A549 (cell line): ENCODE results near the gene YPEL4. TPM values are rescaled to one million over a fixed set of nuclear protein-coding genes. Genes with fewer than 3 reads are reported as not detected.

ENCODE experiments used
- ATAC-seq, 2 experiments: fragments of 200-7000 bp in 1 of 2; fragments of >200 bp in 1 of 2; cut with Nextera tagmentation in 1 of 2; cut with Tn5 transposase in 1 of 2; 3 replicates each; pipeline versions ENCODE4 v1.8.0 to v1.9.1; 2018 to 2020; ENCODE audit warnings: mild to moderate bottlenecking in 1 of 2, moderate library complexity in 1 of 2
- CTCF ChIA-PET: fragments of 300-600 bp; sonication (Branson Sonifier 250); formaldehyde crosslinking; extraction: SDS; loops from one replicate; lab custom pipeline; 2021; ENCODE audit warnings: antibody characterized with exemption, inconsistent platforms; lab: Yijun Ruan, JAX
- POLR2A ChIA-PET: fragments of 350-600 bp; formaldehyde crosslinking; extraction: SDS; loops from one replicate; lab custom pipeline; 2021; ENCODE audit warnings: antibody characterized with exemption, inconsistent platforms; lab: Yijun Ruan, JAX
- DNase-seq, 2 experiments: peaks; one replicate each; pipeline versions ENCODE4 v3.0.0 to v3.0.0-alpha.2; 2011 to 2016; ENCODE audit warnings: low read depth in 1 of 2, low spot score in 1 of 2
- FAIRE-seq: peaks from 2 replicates; lab custom pipeline; 2011; peaks lifted over from hg19 to GRCh38; lab: Jason Lieb, UNC
- H3K27ac ChIP-seq, 2 experiments: fragments of >200 bp; sonication (Bioruptor Twin); formaldehyde crosslinking; 3 replicates each; pipeline ENCODE4 v1.5.1; 2016 to 2017
- H3K4me1 ChIP-seq: fragments of >200 bp; sonication (Bioruptor Twin); formaldehyde crosslinking; 3 replicates; pipeline ENCODE4 v1.6.1; 2016
- H3K4me2 ChIP-seq: fragments of >200 bp; sonication (Bioruptor Twin); formaldehyde crosslinking; 3 replicates; pipeline ENCODE4 v1.6.1; 2016
- H3K4me3 ChIP-seq: fragments of >200 bp; sonication (Bioruptor Twin); formaldehyde crosslinking; 3 replicates; pipeline ENCODE4 v1.5.1; 2016
- H3K9me3 ChIP-seq: fragments of >200 bp; sonication (Bioruptor Twin); formaldehyde crosslinking; 3 replicates; pipeline ENCODE4 v1.6.1; 2016
- ATOH8 ChIP-seq: fragments of 250-450 bp; sonication (Bioruptor Pico); IDR thresholded peaks from 2 replicates; pipeline ENCODE4 v1.5.0; 2020; ENCODE audit warnings: low read depth, mild to moderate bottlenecking, moderate library complexity
- BCL3 ChIP-seq: fragments of >200 bp; sonication (Bioruptor Twin); formaldehyde crosslinking; IDR thresholded peaks from 3 replicates; pipeline ENCODE4 v1.6.1; 2016
- CHD2 ChIP-seq: fragments of 150-350 bp; IDR thresholded peaks from 2 replicates; pipeline ENCODE4 v1.6.1; 2014; ENCODE audit warnings: low read length; ENCODE audit not compliant: partially characterized antibody
- CHD4 ChIP-seq: fragments of 200-600 bp; sonication (generic); IDR thresholded peaks from 2 replicates; pipeline ENCODE4 v1.6.1; 2016; ENCODE audit warnings: antibody characterized with exemption, mild to moderate bottlenecking, borderline replicate concordance
- CTCF ChIP-seq: fragments of >200 bp; sonication (Bioruptor Twin); formaldehyde crosslinking; IDR thresholded peaks from 3 replicates; pipeline ENCODE4 v1.5.1; 2016
- EHF ChIP-seq: fragments of 250-450 bp; sonication (Bioruptor Pico); IDR thresholded peaks from 2 replicates; pipeline ENCODE4 v1.5.0; 2020; ENCODE audit warnings: mild to moderate bottlenecking
- EP300 ChIP-seq, 2 experiments: fragments of >200 bp; sonication (Bioruptor Twin); formaldehyde crosslinking; IDR thresholded peaks; 2 replicates in 1 of 2; 3 replicates in 1 of 2; pipeline ENCODE4 v1.6.1; 2016 to 2017
- ESRRA ChIP-seq: fragments of 150-350 bp; IDR thresholded peaks from 2 replicates; pipeline ENCODE4 v1.6.1; 2014; ENCODE audit warnings: mild to moderate bottlenecking, low read length, borderline replicate concordance
- GATA3 ChIP-seq: IDR thresholded peaks from 2 replicates; pipeline ENCODE4 v1.6.1; 2012; ENCODE audit warnings: borderline replicate concordance
- HDAC2 ChIP-seq: fragments of 200-600 bp; sonication (generic); IDR thresholded peaks from 2 replicates; pipeline ENCODE4 v1.6.1; 2016
- HOXB13 ChIP-seq: fragments of 250-450 bp; sonication (Bioruptor Pico); IDR thresholded peaks from 2 replicates; pipeline ENCODE4 v1.5.0; 2020; ENCODE audit warnings: low read depth, mild to moderate bottlenecking, moderate library complexity
- KDM5A ChIP-seq: fragments of 200-600 bp; sonication (generic); IDR thresholded peaks from 2 replicates; pipeline ENCODE4 v1.6.1; 2016; ENCODE audit warnings: antibody characterized with exemption, mild to moderate bottlenecking
- MAFK ChIP-seq: fragments of 450-650 bp; IDR thresholded peaks from 2 replicates; pipeline ENCODE4 v1.6.1; 2014; ENCODE audit not compliant: partially characterized antibody
- MAZ ChIP-seq: fragments of 150-350 bp; IDR thresholded peaks from 2 replicates; pipeline ENCODE4 v1.6.1; 2014; ENCODE audit warnings: antibody characterized with exemption, low read depth, low read length, borderline replicate concordance
- NFE2L2 ChIP-seq: fragments of 150-350 bp; conservative IDR thresholded peaks from 2 replicates; pipeline ENCODE4 v1.6.1; 2014; ENCODE audit warnings: low read length
- PHF8 ChIP-seq: fragments of 200-600 bp; sonication (generic); IDR thresholded peaks from 2 replicates; pipeline ENCODE4 v1.6.1; 2016; ENCODE audit warnings: low read depth, mild to moderate bottlenecking, antibody characterized with exemption, moderate library complexity, borderline replicate concordance
- POLR2AphosphoS2 ChIP-seq: conservative IDR thresholded peaks from 2 replicates; pipeline ENCODE4 v1.6.1; 2012; ENCODE audit warnings: low read length, improper control_type of control experiment, inconsistent platforms
- RARB ChIP-seq: fragments of 250-450 bp; sonication (Bioruptor Pico); IDR thresholded peaks from 2 replicates; pipeline ENCODE4 v1.8.0; 2021; ENCODE audit warnings: mild to moderate bottlenecking, moderate library complexity
- RCOR1 ChIP-seq: fragments of 150-350 bp; IDR thresholded peaks from 2 replicates; pipeline ENCODE4 v1.6.1; 2014; ENCODE audit warnings: antibody characterized with exemption, low read length, low read depth
- REST ChIP-seq: fragments of 200-600 bp; sonication (generic); IDR thresholded peaks from 2 replicates; pipeline ENCODE4 v1.6.1; 2016; ENCODE audit warnings: antibody characterized with exemption, mild to moderate bottlenecking, moderate library complexity
- RNF2 ChIP-seq: fragments of 200-600 bp; sonication (generic); IDR thresholded peaks from 2 replicates; pipeline ENCODE4 v1.6.1; 2016; ENCODE audit warnings: low read depth, mild to moderate bottlenecking, antibody characterized with exemption, moderate library complexity, borderline replicate concordance
- TP53 ChIP-seq: fragments of 250-450 bp; sonication (Bioruptor Pico); IDR thresholded peaks from 2 replicates; pipeline ENCODE4 v1.5.0; 2021; ENCODE audit warnings: mild to moderate bottlenecking, moderate library complexity
- USF2 ChIP-seq: fragments of 450-650 bp; IDR thresholded peaks from 2 replicates; pipeline ENCODE4 v1.6.1; 2014; ENCODE audit warnings: antibody characterized with exemption
- ZFP36 ChIP-seq: fragments of 450-650 bp; IDR thresholded peaks from 2 replicates; pipeline ENCODE4 v1.6.1; 2014; ENCODE audit warnings: borderline replicate concordance; ENCODE audit not compliant: partially characterized antibody
- ZSCAN20 ChIP-seq: fragments of 250-450 bp; sonication (Bioruptor Pico); IDR thresholded peaks from 2 replicates; pipeline ENCODE4 v1.8.0; 2022; ENCODE audit warnings: mild to moderate bottlenecking, moderate library complexity
- WGBS: methylation state at CpG from one replicate; pipeline ENCODE4 v1.1.6; 2017; ENCODE audit errors: missing lambda C conversion rate; 5-methylcytosine and 5-hydroxymethylcytosine counted together
- polyA plus RNA-seq, 4 experiments: library from polyadenylated mRNA; depleted of rRNA in 3 of 4; stranded (reverse); fragments of >200 nt; fragmentation: RNase III in 1 of 4; extraction: RNeasy Plus Mini Kit Qiagen cat#74134 plus additional on column Dnase treatment in 1 of 4; gene quantifications; 2 replicates in 3 of 4; 3 replicates in 1 of 4; pipeline ENCODE4 v1.2.3, GENCODE V29; 2011 to 2017
- TF ChIP-seq, protein P1 (sequence below): IDR thresholded peaks from 2 replicates; pipeline ENCODE4 v1.6.1; 2012

YPEL4 gene
- polyA plus RNA-seq, 2 of the 4 experiments (the other 2 are of a cell fraction): 0.04 to 0.06 TPM

GRCh38 chr11:57619331-57619730 lies 30.4 kb downstream of the YPEL4 start:
- Histone ChIP-seq H3K9me3 (peaks cover 34% of the 10 kb centered on the region), H3K4me1 (no peaks in the 10 kb centered on the region), H3K4me2 (no peak overlapping the region), H3K27ac (no peak overlapping the region), H3K4me3 (no peak overlapping the region)
- DNase-seq (peak in 1 of 2 experiments; percentile 41), ATAC-seq (no peak), FAIRE-seq (no peak)
- TF ChIP-seq POLR2AphosphoS2 (no peak), CHD4 (no peak), PHF8 (no peak), RCOR1 (no peak), ESRRA (no peak), CTCF (no peak), GATA3 (no peak), CHD2 (no peak), RARB (CRISPR knock-in tag) (no peak), MAZ (no peak), BCL3 (no peak), EP300 (IDR thresholded peaks at IDR 0.05) (no peak), HOXB13 (CRISPR knock-in tag) (no peak), TP53 (CRISPR knock-in tag) (no peak), RNF2 (no peak), ZSCAN20 (CRISPR knock-in tag) (no peak), MAFK (no peak), ATOH8 (CRISPR knock-in tag) (no peak)
- WGBS: 3% methylated on average over 2 of the region's 2 CpGs
- CTCF ChIA-PET: interaction anchor here (0.9 to 1.7 kb wide), 2 partner anchors 22 to 24 kb away, joined by 3 to 7 read pairs; no protein-coding TSS in a partner anchor
- POLR2A ChIA-PET: no interaction called here

DNA sequence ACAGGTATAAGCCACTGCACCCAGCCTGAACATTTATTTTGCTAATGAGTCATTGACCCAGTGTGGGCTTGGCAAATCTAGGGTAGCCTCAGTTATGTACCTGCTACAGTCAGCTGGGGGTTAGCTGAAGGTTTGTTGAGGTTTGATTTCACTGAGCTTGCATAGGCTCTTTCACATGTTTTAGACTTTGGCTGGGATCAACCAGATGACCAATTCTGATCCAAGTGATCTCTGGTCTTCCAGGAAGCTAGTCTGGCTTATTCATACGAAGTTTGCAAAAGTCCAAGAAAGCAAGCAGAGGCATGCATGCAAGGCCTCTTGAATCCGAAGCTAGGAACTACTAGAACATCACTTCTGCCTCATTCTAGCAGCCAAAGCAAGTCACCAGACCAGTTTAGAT lies 31.3 kb downstream of the YPEL4 start:
- H3K4me1 ChIP-seq: no peaks in the 10 kb centered on the region
- H3K9me3 ChIP-seq: peaks cover 34% of the 10 kb centered on the region
- H3K4me2 ChIP-seq: no peak overlapping the region
- H3K4me3 ChIP-seq: no peak overlapping the region
- CTCF ChIA-PET: interaction anchor here (0.6 to 2.4 kb wide), 2 partner anchors 50 to 903 kb away, joined by 3 to 6 read pairs; partner anchors contain the start of gene UBE2L6
- no peak overlapping the region for H3K27ac ChIP-seq
- no peak for ATAC-seq
- WGBS: 0% methylated on average over 2 of the region's 2 CpGs
- POLR2A ChIA-PET: no interaction called here
- no peak for TF ChIP-seq REST
- no peak for TF ChIP-seq EHF (CRISPR knock-in tag)
- no peak for TF ChIP-seq USF2
- no peak for TF ChIP-seq NFE2L2
- TF ChIP-seq, protein P1, sequence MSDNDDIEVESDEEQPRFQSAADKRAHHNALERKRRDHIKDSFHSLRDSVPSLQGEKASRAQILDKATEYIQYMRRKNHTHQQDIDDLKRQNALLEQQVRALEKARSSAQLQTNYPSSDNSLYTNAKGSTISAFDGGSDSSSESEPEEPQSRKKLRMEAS: no peak
- TF ChIP-seq MAFK: no peak
- no peak for TF ChIP-seq CTCF
- TF ChIP-seq ZFP36: no peak
- TF ChIP-seq KDM5A: no peak
- TF ChIP-seq CHD2: no peak
- no peak for TF ChIP-seq HDAC2
- no peak for TF ChIP-seq HOXB13 (CRISPR knock-in tag)
- no peak for FAIRE-seq
- DNase-seq: no peak
